GM19043 (cell line): Measurements from ENCODE around the gene DECR2.

ENCODE experiments used
- ATAC-seq: cut with Tn5 transposase; IDR thresholded peaks from one replicate; pipeline ENCODE4 v1.9.1; 2021; ENCODE audit warnings: low read depth; ENCODE audit not compliant: unreplicated experiment

Gene DECR2

DNA sequence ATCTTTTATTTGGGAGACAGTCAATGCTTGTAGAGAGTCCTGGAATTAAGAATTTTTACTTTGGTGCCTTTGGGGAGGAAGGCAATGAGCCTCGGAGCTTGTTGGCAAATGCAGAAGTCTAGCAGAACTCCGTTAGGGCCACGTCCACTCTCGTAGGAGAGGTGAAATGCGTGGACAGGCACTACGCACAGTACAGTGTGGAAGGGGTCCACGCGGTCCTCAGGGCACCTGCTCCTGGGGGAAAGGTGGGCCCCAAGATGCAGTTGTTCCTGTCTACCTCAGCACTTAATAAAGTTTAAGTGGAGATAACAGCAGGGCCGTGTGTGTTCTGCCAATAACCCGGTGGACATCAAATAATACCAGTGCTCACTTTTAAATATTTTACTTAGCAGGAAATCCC is 25.6 kb downstream of the DECR2 start:
- no peak for ATAC-seq

DNA sequence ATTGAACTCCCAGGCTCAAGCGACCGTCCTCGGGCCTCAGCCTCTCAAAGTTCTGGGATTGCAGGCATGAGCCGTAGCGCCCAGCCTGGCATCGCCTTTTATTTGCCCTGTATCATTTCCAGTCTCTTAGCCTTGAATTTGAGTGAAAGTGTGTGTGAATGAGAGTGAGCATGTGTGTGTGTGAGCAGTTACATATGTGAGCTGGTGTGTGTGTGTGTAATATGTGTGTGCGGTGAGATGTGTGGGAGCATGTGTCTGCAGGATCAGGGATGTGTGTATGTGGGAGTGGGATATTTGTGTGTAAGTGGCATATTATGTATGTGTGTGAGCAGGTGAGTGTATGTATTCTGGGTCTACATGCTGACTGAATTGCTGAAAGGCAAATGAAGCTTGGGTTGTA is 29.2 kb downstream of the DECR2 start:
- ATAC-seq: no peak

DNA sequence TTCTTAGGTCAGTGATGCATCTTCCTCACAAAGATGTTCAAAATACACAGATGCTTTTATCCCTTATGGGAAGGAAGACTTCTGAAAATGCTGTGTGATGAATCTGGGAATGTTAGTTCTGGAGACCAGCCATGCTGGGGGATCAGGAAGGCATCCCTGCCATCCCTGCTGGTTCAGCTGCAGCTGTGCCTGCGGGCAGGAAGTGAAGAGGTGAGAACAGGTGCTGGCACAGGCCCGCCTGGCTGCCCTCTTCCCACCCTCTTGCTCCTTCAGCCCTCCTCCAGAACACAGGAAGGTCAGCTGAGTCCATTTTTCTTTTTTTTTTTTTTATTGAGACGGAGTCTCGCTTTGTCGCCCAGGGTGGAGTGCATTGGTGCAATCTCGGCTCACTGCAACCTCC is 38.9 kb downstream of the DECR2 start:
- no peak for ATAC-seq

DNA sequence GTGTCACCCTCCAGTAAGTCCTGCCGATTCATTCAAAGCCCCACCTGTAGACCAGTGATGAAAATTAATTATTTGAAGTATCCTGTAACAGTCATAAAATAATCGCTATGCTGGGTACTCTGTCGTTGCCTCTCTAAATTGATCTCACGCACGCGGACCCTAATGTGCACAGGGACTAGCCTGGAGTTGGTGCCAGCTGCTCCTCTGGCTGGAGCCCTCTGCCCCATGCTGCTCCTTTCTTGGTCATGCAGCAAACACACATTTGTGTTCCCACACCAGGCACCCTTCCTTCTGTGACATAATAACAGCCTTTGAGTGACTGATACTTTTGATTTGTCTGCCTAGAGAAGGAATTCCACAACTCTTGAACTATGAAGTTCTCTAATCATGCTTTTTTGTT is 39.8 kb downstream of the DECR2 start:
- no peak for ATAC-seq

DNA sequence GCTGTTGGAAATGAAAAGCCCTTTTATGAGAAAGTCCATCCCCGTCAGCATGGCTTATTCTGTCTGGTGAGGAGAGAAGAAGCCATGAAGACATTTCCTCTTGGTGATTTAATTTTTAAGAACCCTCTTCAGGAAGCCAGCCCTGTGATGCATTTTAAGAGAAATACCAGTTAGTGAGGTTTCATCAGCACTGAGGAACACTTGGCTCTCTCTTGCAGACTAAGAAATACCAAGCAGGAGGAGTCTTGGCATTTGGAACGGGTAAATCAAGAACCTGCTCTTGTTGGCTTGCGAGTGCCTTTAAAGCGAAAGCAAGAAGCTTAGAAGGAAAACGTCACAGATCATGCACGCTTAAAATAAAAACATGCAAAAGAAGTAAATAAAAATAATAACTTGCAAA is 41.3 kb downstream of the DECR2 start:
- no peak for ATAC-seq

DNA sequence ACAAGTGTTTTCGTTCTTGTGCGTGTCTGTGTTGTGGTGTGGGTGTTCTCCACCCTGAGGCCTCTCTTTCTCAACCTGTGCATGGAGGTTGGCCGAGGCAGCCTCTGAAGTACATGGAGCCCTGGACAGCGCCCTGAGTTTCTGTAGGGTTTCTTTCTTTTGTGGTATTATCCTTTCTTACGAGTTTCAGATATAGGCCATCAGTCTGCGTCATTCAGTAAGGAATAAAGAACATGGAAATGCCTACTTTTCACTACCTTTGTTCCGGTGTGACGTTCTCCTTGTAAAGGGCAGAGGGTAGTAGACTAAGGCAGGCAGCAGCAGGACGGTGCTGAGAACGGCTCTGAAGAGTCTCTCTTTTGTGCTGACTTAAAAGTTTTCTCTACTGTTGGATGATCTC is 42.3 kb downstream of the DECR2 start:
- no peak for ATAC-seq

DNA sequence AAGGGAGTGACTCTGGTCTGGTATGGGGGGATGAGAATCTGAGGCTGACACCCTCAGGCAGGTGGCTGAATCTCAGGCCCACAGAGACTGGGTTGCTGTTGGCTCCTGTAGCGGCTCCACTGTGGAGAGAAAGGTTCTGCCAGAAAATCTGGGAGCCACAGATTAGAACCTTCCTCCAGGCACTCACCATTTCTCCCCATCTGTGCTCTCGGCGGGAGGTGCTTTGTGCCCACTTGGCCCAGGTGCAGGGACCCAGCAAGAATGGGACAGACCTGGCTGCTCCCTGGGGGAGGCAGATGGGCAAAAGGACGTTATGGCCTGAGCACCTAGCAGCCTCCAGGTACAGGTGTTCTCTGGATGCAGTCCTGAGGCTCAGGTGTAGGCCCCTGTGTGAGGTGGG is 43.9 kb downstream of the DECR2 start:
- no peak for ATAC-seq

DNA sequence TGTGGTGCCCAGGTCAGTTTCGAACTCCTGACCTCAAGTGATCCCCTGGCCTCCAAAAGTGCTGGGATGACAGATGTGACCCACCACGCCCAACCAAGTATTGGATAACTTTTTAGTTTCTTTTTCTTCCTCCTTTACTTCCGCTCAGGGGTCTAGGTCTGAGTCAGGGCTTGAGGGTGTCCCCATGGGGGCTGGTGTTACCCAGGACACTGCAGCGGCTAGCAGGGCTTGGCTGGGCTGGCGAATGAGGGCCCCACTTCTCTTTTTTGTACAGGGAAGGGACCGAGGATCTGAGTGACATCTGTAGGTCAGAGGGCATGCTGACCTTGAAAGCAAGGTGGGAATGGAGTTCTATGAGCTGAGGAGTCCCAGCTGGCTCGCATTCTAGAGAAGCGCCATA is 48.7 kb downstream of the DECR2 start:
- no peak for ATAC-seq

DNA sequence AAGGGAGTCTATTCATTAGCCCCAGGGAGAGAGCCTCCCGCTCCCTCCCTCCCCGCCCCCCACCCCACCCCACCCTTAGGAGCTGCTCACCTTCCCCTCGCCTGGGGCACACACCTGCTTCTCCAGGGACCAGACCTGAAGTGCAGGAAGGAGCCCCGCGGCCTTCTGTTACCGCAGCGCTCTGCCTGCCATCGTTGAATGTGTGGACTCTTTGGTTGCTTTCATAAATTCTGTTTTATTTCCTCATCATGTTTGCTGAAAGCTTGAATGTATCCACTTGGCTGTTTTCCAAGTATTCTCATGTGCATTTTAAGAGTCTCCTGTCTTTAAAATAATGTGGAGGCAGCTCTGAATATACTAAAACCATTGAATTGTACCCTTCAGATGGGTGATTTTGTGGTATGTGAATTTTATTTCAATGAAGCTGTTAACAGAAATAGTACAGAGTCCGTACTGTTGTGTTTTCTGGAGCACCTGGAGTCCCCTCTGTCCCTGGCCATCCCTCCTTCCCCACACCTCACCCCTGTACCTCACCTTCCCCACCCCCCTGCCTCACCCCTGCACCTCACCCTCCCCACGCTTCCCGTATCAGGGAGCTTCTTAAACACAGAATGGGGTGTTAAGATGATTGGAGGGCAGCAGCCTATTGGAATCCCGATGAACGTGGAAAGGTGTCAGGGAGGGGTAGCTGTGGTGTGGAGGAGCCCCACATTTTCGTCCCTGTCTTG is 49.3 kb downstream of the DECR2 start:
- no peak for ATAC-seq

DNA sequence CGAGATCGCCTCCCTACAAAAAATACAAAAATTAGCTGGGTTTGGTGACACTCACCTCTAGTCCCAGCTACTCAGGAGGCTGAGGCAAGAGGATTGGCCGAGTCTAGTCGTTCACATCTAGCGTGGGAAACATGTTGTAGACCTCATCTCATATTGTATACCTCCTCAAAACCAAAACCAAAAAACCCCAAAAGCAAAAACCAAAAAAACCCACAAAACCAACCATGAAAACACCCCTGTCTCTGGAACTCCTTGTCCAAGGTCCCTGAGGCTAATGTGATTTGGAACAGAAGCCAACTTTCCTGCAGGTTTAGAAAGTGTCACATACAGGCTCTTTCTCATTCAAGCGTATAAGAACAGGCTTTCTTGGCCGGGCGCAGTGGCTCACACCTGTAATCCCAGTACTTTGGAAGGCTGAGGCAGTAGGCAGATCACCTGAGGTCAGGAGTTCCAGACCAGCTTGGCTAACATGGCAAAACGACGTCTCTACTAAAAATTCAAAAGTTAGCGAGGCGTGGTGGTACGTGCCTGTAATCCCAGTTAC is 52.8 kb downstream of the DECR2 start:
- ATAC-seq: no peak

DNA sequence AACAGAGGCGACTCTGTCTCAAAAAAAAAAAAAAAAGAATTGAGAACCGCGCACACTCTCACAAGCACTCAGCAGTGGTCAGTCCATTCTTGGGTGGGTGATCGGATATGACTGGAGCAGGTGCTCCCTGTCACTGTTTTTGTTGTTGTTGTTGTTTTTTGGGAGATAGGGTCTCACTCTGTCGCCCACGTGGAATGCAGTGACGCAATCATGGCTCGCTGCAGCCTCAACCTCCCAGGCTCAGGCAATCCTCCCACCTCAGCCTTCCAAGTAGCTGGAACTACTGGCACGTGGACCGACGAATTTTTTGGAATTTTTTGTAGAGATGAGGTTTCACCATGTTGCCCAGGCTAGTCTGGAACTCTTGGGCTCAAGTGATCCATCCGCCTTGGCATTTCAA is 53.8 kb downstream of the DECR2 start:
- no peak for ATAC-seq

DNA sequence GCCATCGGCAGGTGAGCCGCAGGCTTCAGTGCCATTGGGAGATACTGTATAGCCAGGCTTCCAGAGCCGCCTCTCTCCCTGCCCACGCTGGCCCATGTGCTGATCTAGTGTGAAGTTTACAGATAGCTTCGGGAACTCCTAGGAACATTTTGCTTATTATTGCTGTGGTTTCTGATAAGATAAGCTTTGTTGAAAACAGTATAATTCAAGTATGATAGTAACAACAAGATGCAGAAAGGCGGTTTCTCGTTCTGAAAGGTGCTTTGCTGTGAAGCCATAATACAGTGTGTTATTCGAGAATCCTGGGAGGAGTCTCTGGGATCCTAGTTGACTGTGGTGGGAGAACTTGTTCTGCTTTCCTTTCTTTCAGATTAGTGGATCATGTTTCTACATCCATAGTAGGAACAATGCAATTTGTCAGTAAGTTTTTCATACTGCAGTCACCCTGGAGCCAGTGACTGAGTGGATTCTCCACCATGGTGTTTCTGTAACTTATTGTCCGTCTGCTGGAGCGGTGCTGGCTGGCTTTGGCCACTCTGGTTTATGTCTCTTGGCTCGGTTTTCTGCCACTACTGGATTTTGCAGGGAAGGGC is 55.3 kb downstream of the DECR2 start:
- no peak for ATAC-seq

DNA sequence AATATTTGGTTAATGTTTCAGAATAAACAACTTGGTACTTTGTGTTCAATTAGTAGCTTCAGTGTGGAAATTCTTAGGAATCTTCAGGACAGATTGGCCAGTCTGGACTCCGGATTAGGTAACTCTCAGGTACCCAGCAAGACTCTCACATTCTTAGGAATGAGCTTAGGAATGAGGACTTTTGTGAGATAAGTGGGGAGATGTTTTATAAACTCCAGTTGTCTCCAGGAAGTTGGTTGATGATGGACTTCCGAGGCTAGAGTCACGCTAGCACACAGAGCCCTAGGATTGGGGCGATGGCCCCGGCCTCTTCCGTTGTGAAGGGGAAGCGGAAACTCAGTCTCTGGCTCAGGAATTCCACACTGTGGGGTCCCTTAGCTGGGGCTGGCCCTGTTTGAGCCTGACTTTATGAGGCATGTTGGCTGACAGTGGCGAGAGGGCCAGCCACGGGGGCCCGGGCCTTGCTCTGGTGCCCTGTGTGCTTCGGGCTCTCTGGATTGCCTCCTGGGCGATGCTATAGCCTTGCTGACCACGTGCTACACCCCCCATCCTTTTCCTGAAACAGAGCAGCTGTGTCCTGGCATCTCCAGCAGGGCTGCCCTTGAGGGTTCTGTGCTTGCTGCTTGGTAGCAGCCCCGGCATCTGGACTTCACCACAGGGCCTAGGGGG is 56.2 kb downstream of the DECR2 start:
- no peak for ATAC-seq

DNA sequence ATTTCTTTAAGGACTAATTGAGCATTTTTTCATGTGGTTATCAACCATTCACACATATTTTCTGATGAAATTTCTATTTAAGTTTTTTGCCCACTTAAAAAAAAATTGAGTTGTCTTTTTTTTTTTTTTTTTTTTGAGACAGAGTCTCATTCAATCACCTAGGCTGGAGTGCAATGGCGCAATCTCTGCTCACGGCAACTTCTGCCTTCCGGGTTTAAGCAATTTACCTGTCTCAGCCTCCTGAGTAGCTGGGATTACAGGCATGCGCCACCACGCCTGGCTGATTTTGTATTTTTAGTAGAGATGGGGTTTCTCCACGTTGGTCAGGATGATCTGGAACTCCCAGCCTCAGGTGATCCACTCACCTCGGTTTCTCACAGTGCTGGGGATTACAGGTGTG is 58.1 kb downstream of the DECR2 start:
- no peak for ATAC-seq

DNA sequence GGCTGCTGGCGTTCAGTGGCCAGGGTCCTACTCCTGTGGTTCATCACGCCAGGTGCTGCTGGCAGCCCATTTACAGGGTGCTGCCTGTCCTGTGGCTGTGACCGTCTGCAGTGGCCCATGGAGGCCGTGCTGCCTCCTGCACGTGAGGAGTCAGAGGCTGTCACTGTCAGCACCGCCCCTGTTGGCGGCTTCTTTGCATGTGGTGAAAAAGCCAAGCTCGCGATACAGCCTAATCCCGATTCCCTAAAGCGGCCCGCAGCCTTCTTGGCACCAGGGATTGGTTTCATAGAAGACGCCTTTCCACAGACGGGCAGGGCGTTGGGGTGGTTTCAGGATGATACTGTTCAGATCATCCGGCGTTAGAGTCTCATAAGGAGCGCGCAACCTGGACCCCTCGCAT is 59.1 kb downstream of the DECR2 start:
- no peak for ATAC-seq
